Measurements from ENCODE around the gene IRF2.

DNA sequence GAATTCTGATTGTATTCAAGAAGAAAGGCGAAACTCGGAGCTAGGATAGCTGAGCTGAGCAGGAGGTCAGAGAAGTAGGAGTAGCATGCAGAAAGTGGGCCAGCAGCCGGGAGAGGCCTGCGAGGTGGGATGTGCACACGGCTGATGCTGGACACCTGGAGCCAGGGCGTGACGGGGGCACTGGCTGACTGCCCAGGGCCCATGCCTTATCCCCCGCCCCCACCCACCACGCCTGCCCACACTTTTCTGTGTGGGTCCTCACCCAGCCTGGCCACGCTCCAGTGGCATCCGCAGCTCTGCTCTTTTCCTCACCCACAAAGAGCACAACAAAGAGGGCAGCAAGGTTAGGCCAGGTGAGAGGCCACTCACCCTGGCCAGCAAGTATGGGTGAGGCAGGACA is 30.0 kb upstream of the IRF2 start:
- TF ChIP-seq, protein P1, sequence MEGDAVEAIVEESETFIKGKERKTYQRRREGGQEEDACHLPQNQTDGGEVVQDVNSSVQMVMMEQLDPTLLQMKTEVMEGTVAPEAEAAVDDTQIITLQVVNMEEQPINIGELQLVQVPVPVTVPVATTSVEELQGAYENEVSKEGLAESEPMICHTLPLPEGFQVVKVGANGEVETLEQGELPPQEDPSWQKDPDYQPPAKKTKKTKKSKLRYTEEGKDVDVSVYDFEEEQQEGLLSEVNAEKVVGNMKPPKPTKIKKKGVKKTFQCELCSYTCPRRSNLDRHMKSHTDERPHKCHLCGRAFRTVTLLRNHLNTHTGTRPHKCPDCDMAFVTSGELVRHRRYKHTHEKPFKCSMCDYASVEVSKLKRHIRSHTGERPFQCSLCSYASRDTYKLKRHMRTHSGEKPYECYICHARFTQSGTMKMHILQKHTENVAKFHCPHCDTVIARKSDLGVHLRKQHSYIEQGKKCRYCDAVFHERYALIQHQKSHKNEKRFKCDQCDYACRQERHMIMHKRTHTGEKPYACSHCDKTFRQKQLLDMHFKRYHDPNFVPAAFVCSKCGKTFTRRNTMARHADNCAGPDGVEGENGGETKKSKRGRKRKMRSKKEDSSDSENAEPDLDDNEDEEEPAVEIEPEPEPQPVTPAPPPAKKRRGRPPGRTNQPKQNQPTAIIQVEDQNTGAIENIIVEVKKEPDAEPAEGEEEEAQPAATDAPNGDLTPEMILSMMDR (IDR thresholded peaks at IDR 0.05) = no peak
- no peak for TF ChIP-seq EZH2 (IDR thresholded peaks at IDR 0.05)

All from neural progenitor cell (in vitro differentiated cells).